Measurements from ENCODE around the gene EIF5AL1. TPM values are rescaled to one million over a fixed set of nuclear protein-coding genes. Genes with fewer than 3 reads are reported as not detected.
"Not testable (repeated sequence)": the region's sequence is repeated elsewhere in the genome, so short reads cannot be mapped to it uniquely, and the experiment has no call there.

Gene EIF5AL1
- total RNA-seq, 2 donors from 2014 or later: 0.10 to 0.12 TPM

DNA sequence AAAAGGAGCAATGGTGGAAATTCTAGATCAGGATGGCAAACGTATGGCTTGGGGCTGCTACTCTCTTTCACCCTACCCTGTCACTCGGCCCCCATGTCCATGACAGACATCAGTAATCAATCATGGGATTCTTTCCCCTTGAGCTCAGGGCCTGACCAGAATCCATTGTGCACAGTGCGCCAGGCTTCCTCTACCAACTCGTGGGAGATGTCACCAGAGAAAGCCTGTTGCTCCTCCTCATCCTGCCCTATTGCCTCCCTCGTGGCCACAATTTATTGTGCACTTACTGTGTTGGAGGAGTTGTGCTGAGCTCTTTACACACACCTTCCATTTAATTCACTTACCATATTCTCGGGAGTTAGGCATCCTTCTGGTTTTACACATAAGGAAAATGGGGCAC, 26.0 kb downstream of the EIF5AL1 start:
- H3K36me3 Mint-ChIP-seq (ENCODE audit: low read depth); ATAC-seq; H3K4me3 Mint-ChIP-seq; H3K27me3 Mint-ChIP-seq; DNase-seq; H3K9me3 ChIP-seq (ENCODE audit: control insufficient read depth, low read length, poor library complexity, severe bottlenecking); H3K27ac Mint-ChIP-seq: not testable (repeated sequence)
- H3K4me1 Mint-ChIP-seq: peaks cover 16% of the 10 kb centered on the region

DNA sequence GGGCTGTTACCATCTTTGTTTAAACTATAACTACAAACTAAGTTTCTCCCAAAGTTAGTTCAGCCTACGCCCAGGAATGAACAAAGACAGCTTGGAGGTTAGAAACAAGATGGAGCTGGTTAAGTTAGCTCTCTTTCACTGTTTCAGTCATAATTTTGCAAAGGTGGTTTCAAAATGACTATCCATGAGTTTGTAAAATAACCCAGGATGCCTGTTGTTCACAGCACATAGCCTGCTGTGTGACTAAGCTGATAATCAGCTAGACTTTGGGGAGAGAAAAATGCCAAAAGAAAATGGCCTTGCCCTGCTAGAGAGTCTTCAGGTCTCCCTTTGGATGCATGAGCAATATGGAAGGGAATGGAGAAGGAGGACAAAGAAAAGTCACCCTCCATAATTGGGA, 28.6 kb downstream of the EIF5AL1 start:
- ATAC-seq; DNase-seq; H3K27ac Mint-ChIP-seq; H3K9me3 ChIP-seq (ENCODE audit: control insufficient read depth, low read length, poor library complexity, severe bottlenecking); H3K36me3 Mint-ChIP-seq (ENCODE audit: low read depth); H3K4me3 Mint-ChIP-seq; H3K27me3 Mint-ChIP-seq: not testable (repeated sequence)
- H3K4me1 Mint-ChIP-seq: peaks cover 20% of the 10 kb centered on the region

DNA sequence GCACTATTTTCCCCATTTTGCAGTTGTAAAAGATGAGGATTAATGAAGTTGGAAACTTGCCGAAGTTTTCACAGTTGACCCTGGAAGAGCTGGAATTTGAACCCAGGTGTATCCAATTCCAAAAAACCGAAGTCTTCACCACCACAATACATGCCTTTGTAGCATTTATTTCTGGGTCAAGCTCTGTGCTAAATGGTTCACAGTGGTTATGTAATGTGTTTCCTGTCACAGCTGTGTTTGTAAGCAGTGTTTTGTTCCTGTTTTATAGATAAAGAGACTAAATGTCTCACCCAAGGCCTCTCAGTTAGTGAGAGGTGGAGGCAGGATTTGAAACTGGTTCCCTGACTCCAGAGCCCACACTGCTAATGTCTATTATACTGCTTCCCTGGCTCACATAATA, 30.3 kb downstream of the EIF5AL1 start:
- peak; percentile 59 for ATAC-seq
- H3K9me3 ChIP-seq (ENCODE audit: control insufficient read depth, low read length, poor library complexity, severe bottlenecking): no peaks in the 10 kb centered on the region
- Mint-ChIP-seq H3K27ac (peak overlapping the region; percentile 78), H3K36me3 (ENCODE audit: low read depth) (no peaks in the 10 kb centered on the region), H3K4me3 (peak overlapping the region; percentile 52), H3K27me3 (no peaks in the 10 kb centered on the region), H3K4me1 (peaks cover 31% of the 10 kb centered on the region)
- DNase-seq: no peak

DNA sequence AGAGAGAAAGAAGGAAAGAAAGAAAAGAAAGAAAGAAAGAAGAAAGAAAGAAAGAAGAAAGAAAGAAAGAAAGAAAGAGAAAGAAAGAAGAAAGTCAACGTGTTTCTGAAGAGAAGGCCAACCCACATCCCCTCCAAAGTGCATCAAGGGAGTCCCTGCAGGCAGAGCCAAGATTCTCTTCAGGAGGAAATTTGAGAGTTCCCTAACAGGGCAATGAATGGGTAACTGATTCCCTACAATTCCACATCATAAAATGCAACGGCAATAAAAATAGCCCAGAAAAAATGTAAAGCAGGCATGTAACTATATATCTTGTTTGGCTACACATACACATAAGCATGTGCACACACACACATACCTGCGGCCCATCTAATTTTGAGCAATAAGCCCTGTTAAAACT, 32.1 kb downstream of the EIF5AL1 start:
- H3K27ac Mint-ChIP-seq; H3K4me3 Mint-ChIP-seq; DNase-seq; H3K36me3 Mint-ChIP-seq (ENCODE audit: low read depth); ATAC-seq; H3K27me3 Mint-ChIP-seq; H3K9me3 ChIP-seq (ENCODE audit: control insufficient read depth, low read length, poor library complexity, severe bottlenecking): not testable (repeated sequence)
- H3K4me1 Mint-ChIP-seq: peaks cover 39% of the 10 kb centered on the region

DNA sequence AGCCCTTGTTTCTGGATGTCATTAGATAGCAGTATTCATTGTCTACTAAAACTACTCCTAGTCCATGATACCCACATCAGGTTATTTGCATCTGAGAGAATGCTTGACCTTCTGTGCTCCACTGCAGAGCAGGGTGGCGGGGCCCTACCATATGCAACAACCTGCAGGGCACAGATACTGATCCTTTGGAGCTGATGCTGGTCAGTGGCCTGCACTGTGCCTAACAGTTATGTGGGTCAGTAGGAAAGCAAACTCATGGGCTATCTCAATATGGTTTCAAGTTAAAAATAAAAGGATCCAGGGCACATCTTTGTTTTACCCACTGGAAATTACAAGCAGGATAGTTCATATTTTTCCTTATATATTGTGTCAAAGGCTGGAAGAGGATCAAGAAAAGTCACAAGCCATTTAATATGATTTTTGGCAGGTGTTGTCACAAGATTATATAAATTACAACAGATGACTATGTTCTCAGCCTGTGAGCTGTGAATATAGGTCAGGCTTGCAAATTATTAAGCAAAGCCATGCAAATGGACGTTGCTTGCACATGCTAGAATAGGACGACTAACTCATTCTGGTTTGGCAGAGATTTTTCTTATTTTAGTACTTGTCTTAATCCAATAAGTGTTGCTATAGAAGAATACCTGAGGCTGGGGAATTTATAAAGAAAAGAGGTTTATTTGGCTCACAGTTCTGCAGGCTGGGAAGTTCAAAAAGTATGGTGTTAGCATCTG, 32.8 kb downstream of the EIF5AL1 start:
- ATAC-seq; H3K36me3 Mint-ChIP-seq (ENCODE audit: low read depth); H3K27me3 Mint-ChIP-seq; H3K4me3 Mint-ChIP-seq; H3K27ac Mint-ChIP-seq; H3K9me3 ChIP-seq (ENCODE audit: control insufficient read depth, low read length, poor library complexity, severe bottlenecking); DNase-seq: not testable (repeated sequence)
- peaks cover 39% of the 10 kb centered on the region for H3K4me1 Mint-ChIP-seq

DNA sequence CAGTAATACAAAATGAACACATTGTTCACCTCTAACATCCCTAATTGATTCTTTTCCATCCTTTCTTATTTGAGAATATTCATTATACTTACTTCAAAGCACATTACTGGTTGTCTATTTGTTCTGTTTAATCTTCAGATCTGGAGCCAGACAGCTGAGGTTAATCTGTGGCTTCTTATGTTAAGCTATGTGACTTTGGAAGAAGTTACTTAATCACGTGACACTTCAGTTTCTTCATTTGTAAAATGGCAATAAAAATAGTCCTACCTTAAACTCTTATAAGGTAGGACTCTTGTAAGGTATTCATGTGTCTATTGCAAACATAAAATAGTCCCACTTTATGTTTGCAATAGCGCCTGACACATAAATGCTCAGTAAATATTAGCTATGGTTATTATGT, 34.8 kb downstream of the EIF5AL1 start:
- H3K27ac Mint-ChIP-seq: peak overlapping the region; percentile 93
- not testable (repeated sequence) for H3K27me3 Mint-ChIP-seq; H3K36me3 Mint-ChIP-seq (ENCODE audit: low read depth); DNase-seq; H3K9me3 ChIP-seq (ENCODE audit: control insufficient read depth, low read length, poor library complexity, severe bottlenecking)
- H3K4me3 Mint-ChIP-seq: peak overlapping the region; percentile 74
- peak; percentile 61 for ATAC-seq
- peaks cover 36% of the 10 kb centered on the region for H3K4me1 Mint-ChIP-seq

DNA sequence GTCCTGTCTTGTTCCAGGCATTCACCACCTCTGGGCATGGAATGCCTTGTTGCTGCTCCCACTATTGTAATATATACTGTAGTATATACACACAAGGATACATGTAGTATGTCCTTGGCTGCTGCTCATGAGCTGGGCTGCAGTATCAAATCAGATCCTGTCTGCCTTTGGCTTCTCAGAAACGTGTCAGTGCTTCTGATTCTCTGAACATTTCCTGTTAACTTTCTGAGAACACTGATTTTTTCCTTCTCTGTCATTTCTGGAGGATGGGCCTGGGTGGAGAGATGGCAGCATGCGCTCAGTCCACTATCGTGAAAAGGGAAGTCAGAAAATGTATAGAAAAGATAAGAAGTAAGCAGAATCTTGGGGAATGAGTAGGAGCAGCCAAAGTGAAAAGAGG, 35.6 kb downstream of the EIF5AL1 start:
- H3K9me3 ChIP-seq (ENCODE audit: control insufficient read depth, low read length, poor library complexity, severe bottlenecking): no peaks in the 10 kb centered on the region
- ATAC-seq (peak; percentile 40), DNase-seq (no peak)
- H3K27ac Mint-ChIP-seq: peak overlapping the region; percentile 93
- no peaks in the 10 kb centered on the region for H3K27me3 Mint-ChIP-seq
- H3K36me3 Mint-ChIP-seq (ENCODE audit: low read depth): no peaks in the 10 kb centered on the region
- peaks cover 33% of the 10 kb centered on the region for H3K4me1 Mint-ChIP-seq
- H3K4me3 Mint-ChIP-seq: peak overlapping the region; percentile 74

DNA sequence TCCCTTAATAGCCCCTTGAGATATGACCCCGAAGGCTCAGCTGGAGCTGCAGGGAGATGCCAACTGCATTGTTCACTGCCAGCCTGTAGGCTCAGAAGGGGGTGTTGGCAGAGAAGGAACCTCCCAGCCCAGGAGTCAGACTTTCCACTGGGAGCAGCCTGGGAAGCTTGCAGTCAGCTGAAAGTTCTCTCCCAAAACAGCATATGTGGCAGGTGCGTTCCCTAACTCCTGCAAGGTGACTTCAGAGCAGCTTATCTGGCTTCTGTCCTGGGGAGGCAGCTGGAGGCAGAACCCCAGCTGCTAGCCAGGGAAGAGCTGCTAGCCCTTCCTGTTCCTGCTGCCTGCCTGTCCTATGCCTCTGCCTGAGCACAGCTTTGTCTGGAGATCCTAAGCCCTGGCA, 39.8 kb downstream of the EIF5AL1 start:
- Mint-ChIP-seq H3K36me3 (ENCODE audit: low read depth) (no peaks in the 10 kb centered on the region), H3K27ac (no peak overlapping the region), H3K4me3 (no peak overlapping the region), H3K27me3 (no peaks in the 10 kb centered on the region), H3K4me1 (peaks cover 23% of the 10 kb centered on the region)
- no peak for DNase-seq
- no peaks in the 10 kb centered on the region for H3K9me3 ChIP-seq (ENCODE audit: control insufficient read depth, low read length, poor library complexity, severe bottlenecking)
- no peak for ATAC-seq

DNA sequence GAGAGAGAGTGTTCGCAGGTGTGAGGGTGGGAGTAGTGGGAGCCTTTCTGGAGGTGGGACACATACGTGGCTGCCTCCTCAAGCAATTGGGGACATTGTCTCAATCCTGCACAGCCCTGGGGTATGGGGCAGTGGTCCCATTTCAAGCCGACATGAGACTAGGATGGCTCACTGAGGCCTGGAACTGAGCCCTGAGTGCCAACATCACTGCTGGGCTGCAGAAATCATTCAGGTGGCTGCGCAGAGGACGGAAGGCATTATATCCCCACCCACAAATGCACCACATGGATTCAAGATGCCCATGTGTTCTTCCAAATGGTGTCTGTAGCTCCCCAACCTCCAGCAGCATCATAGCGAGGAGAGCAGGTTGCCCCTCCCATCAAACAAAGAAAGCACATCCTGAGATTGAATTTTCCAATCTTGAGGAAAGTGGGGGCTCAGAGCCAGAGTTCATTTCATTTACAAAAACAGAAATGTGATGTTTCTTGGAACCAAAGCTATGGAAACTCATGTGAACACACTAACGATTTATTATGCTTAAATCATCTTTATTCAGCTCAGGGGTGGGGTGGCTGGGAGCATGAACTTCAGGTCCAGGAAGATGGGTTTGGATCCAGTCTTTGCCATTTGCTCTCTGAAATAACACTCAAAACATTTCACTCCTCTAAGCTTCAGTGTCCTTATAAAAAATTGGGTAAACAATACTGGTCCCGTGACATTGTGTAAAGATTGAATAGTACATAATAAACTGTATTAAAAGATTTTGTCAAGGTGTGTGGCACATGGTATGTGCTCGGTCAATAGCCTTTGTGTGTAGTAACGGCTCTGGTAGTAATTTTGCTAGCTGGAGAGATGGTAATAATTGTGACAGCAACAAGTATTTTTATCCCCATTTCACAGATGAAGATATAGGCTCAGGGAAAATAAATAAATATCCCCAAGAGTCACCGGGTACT, 43.3 kb downstream of the EIF5AL1 start:
- Mint-ChIP-seq H3K27me3 (peaks cover 4% of the 10 kb centered on the region), H3K36me3 (ENCODE audit: low read depth) (no peaks in the 10 kb centered on the region), H3K4me1 (peaks cover 9% of the 10 kb centered on the region), H3K4me3 (no peak overlapping the region), H3K27ac (no peak overlapping the region)
- ATAC-seq: no peak
- no peaks in the 10 kb centered on the region for H3K9me3 ChIP-seq (ENCODE audit: control insufficient read depth, low read length, poor library complexity, severe bottlenecking)
- DNase-seq: no peak

DNA sequence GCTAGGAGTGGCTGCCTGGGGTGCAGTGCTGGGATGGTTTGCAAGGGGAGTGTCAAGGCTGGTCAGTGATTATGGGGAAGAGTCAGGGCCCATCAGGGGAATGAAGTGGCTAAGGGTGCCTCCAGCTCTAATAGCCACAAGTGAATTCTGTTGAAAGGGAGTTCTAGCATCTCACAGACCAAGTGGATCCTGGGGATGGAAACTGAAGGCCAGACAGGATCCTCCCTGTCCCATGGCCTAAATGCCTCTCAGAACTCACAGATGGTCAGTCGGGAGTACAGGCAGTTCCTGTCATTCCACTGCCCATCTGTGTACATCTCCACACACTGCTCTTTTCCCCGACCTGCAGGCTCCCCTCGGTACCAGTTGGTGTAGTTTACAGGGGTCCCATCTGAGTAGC, 44.6 kb downstream of the EIF5AL1 start:
- not testable (repeated sequence) for H3K9me3 ChIP-seq (ENCODE audit: control insufficient read depth, low read length, poor library complexity, severe bottlenecking); H3K27ac Mint-ChIP-seq; H3K36me3 Mint-ChIP-seq (ENCODE audit: low read depth); ATAC-seq; DNase-seq; H3K4me3 Mint-ChIP-seq; H3K27me3 Mint-ChIP-seq
- peaks cover 11% of the 10 kb centered on the region for H3K4me1 Mint-ChIP-seq

DNA sequence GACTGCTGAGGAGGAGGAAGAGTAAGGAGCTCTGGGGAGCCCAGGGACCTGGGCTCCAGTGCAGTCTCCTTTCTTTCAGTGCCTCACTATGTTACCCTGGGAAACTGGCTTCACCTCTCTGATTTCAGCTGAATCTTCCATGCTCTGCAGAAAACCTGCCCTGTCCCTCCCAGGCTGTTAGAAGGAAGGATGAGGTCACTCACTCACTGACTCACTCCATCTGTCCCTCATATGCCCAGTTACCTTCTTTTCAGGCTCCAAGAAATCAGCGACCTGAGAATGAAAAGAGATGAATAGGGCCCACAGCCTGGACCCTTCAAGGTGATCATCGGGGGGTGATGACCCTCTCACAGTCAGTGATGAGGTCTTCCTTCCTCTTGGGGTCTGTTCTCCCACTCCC, 47.4 kb downstream of the EIF5AL1 start:
- H3K27ac Mint-ChIP-seq: no peak overlapping the region
- H3K27me3 Mint-ChIP-seq: peaks cover 15% of the 10 kb centered on the region
- no peaks in the 10 kb centered on the region for H3K9me3 ChIP-seq (ENCODE audit: control insufficient read depth, low read length, poor library complexity, severe bottlenecking)
- H3K4me1 Mint-ChIP-seq: peaks cover 11% of the 10 kb centered on the region
- no peak overlapping the region for H3K4me3 Mint-ChIP-seq
- H3K36me3 Mint-ChIP-seq (ENCODE audit: low read depth): peaks cover 4% of the 10 kb centered on the region
- no peak for ATAC-seq
- no peak for DNase-seq

DNA sequence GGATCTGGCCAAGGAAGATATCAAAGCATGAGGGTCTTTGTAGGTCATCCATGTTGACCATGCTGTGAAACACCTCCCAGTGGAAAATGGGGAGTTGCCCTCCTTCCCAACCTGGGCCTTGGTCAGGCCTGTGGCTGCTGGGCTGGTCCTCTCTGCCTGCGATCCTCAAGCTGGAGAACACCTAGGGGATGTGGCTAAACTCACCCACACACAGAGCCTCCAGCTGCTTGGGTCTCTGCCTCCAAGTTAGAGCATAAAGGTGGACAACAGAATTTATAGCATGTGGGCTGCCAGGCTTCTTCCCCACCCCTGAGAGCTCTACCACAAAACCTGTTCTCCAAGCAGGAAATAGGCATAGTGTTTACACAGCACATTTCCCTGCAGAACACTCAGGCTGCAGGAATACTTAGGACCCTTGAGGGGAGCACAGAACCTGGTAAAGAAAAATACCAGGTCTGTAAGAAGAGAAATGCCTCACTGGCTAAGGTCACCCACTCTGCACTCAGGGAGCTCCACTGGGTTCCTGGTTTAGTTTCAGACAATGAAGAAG, 47.9 kb downstream of the EIF5AL1 start, which contains the start of gene SFTPA2:
TSS of gene SFTPA2 (minus strand) at position 248 of the 550 bp plus-strand sequence. CDS start 924 bp downstream, outside the sequence.
- no peak for DNase-seq
- H3K9me3 ChIP-seq (ENCODE audit: control insufficient read depth, low read length, poor library complexity, severe bottlenecking): no peaks in the 10 kb centered on the region
- no peak for ATAC-seq
- no peak within 1 kb of the TSS for H3K27ac Mint-ChIP-seq
- peaks cover 4% of the 10 kb centered on the region for H3K36me3 Mint-ChIP-seq (ENCODE audit: low read depth)
- H3K27me3 Mint-ChIP-seq: peaks cover 15% of the 10 kb centered on the region
- peaks cover 11% of the 10 kb centered on the region for H3K4me1 Mint-ChIP-seq
- no peak within 1 kb of the TSS for H3K4me3 Mint-ChIP-seq

DNA sequence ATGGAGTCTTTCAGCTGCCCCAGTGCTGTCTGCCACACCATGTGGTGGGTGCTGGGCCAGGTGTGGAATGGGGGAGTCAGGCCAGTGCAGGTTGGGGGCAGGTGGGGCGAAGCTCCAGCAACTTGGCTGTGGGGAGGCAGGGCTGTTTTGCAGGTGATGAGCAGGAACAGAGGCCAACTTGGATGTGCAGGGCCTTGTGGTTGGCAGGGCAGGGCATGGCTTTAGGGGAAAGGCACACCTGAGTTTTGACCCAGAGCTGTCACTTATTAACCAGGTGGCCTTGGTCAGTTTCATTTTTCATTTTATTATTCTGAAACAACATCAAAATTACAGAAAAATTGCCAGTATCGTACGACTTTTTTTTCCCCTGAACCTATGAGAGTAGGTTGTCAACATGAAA, 48.9 kb downstream of the EIF5AL1 start:
- Mint-ChIP-seq H3K27ac (no peak overlapping the region), H3K4me3 (no peak overlapping the region), H3K36me3 (ENCODE audit: low read depth) (peaks cover 4% of the 10 kb centered on the region)

More for the DNA sequence above, 48.9 kb downstream of the EIF5AL1 start:
- DNase-seq: no peak
- H3K9me3 ChIP-seq (ENCODE audit: control insufficient read depth, low read length, poor library complexity, severe bottlenecking): no peaks in the 10 kb centered on the region
- Mint-ChIP-seq H3K27me3 (peaks cover 15% of the 10 kb centered on the region), H3K4me1 (peaks cover 11% of the 10 kb centered on the region)
- no peak for ATAC-seq

Measured in T-helper 17 cell (primary cell).